Natural killer cell (primary cell): Measurements from ENCODE around the gene CYB5D1. TPM values are rescaled to one million over a fixed set of nuclear protein-coding genes. Genes with fewer than 3 reads are reported as not detected.

Source experiments
- ATAC-seq, 3 donors: fragments of 150-1000 bp in 2 of 3; fragments of 200-7000 bp in 1 of 3; cut with Tn5 transposase; 1 replicate in 1 of 3; 2 replicates in 2 of 3; pipeline ENCODE4 v1.10.0; 2021; ENCODE audit warnings: mild to moderate bottlenecking in 2 of 3, moderate library complexity in 2 of 3
- DNase-seq, 2 donors: peaks; one replicate each; pipeline versions ENCODE4 v3.0.0 to v3.0.0-alpha.2; 2013 to 2021; ENCODE audit warnings: mixed read lengths in 1 of 2
- H3K27ac ChIP-seq: one replicate; pipeline ENCODE4 v1.5.1; 2013; ENCODE audit warnings: mild to moderate bottlenecking, low read length
- H3K27me3 ChIP-seq: one replicate; pipeline ENCODE4 v1.6.1; 2013; ENCODE audit warnings: low read length; ENCODE audit not compliant: control insufficient read depth, insufficient read depth
- H3K36me3 ChIP-seq: one replicate; pipeline ENCODE4 v1.6.1; 2013; ENCODE audit warnings: low read length; ENCODE audit not compliant: control insufficient read depth, insufficient read depth
- H3K4me1 ChIP-seq: one replicate; pipeline ENCODE4 v1.6.1; 2013; ENCODE audit warnings: low read length; ENCODE audit not compliant: control insufficient read depth, insufficient read depth
- H3K4me3 ChIP-seq: one replicate; pipeline ENCODE4 v1.5.1; 2013; ENCODE audit warnings: low read length
- H3K9me3 ChIP-seq: one replicate; pipeline ENCODE4 v1.6.1; 2013; ENCODE audit warnings: low read length; ENCODE audit not compliant: control insufficient read depth, insufficient read depth
- H3K27ac Mint-ChIP-seq, 2 donors: one replicate each; pipeline ENCODE4 v1.8.0; 2022; ENCODE audit warnings: mild to moderate bottlenecking in 2 of 2, mixed read lengths in 2 of 2, moderate library complexity in 1 of 2
- H3K27me3 Mint-ChIP-seq, 2 donors: one replicate each; pipeline ENCODE4 v1.8.0; 2022; ENCODE audit warnings: low read depth in 2 of 2, mixed read lengths in 2 of 2
- H3K36me3 Mint-ChIP-seq: one replicate; pipeline ENCODE4 v1.8.0; 2022; ENCODE audit warnings: mixed read lengths
- H3K4me1 Mint-ChIP-seq, 2 donors: one replicate each; pipeline ENCODE4 v1.8.0; 2022; ENCODE audit warnings: mixed read lengths in 2 of 2
- H3K4me3 Mint-ChIP-seq: one replicate; pipeline ENCODE4 v1.8.0; 2022; ENCODE audit warnings: mild to moderate bottlenecking, moderate library complexity, mixed read lengths
- H3K9me3 Mint-ChIP-seq, 2 donors: one replicate each; pipeline ENCODE4 v1.8.0; 2022; ENCODE audit warnings: mixed read lengths in 2 of 2
- CTCF ChIP-seq: fragments of 200-600 bp; IDR thresholded peaks from one replicate; pipeline ENCODE4 v1.8.0; 2022; ENCODE audit warnings: antibody characterized with exemption
- WGBS: methylation state at CpG from one replicate; pipeline ENCODE4 v1.1.7; 2013; ENCODE audit warnings: missing lambda C conversion rate; ENCODE audit not compliant: insufficient coverage; 5-methylcytosine and 5-hydroxymethylcytosine counted together
- intact Hi-C: fragments of 100-400 bp; cut with micrococcal nuclease; formaldehyde crosslinking; loops from one replicate; pipeline ENCODE4 v1.14.2; 2022
- total RNA-seq, 4 donors: library from RNA; stranded (reverse); fragments of 120-200 nt in 1 of 4; gene quantifications; one replicate each; pipeline versions ENCODE4 v1.2.3 to v1.2.4, GENCODE V29; 2013 to 2022

The CYB5D1 gene
- total RNA-seq, 3 donors from 2014 or later (not counting 1 experiment from before 2014, with no cell fraction given): 11.0 to 18.3 (median 11.5) TPM

GRCh38 chr17:7848131-7848579 lies 9.6 kb upstream of the CYB5D1 start:
- intact Hi-C loops: loop anchor here (10.0 kb wide), 1 partner anchor 397 kb away; the partner anchor contains the start of genes CTC1 and PFAS
- Histone ChIP-seq H3K27ac (no peak overlapping the region), H3K9me3 (no peaks in the 10 kb centered on the region), H3K36me3 (peaks cover 11% of the 10 kb centered on the region), H3K4me3 (no peak overlapping the region), H3K4me1 (peaks cover 40% of the 10 kb centered on the region), H3K27me3 (no peaks in the 10 kb centered on the region)
- H3K27me3 Mint-ChIP-seq: no peaks in the 10 kb centered on the region
- peaks cover 19 to 53% of the 10 kb centered on the region in 2 donors for H3K4me1 Mint-ChIP-seq
- no peak overlapping the region for H3K4me3 Mint-ChIP-seq
- no peaks in the 10 kb centered on the region for H3K36me3 Mint-ChIP-seq
- no peaks in the 10 kb centered on the region for H3K9me3 Mint-ChIP-seq
- DNase-seq (no peak), ATAC-seq (no peak)
- no peak for TF ChIP-seq CTCF
- peak overlapping the region; percentile 52 to 63 for H3K27ac Mint-ChIP-seq
- WGBS: 85% methylated on average over 16 of the region's 20 CpGs

GRCh38 chr17:7848739-7849129 lies 9.1 kb upstream of the CYB5D1 start:
- no peak overlapping the region for H3K27ac ChIP-seq
- H3K36me3 Mint-ChIP-seq: no peaks in the 10 kb centered on the region
- H3K4me3 Mint-ChIP-seq: no peak overlapping the region
- H3K9me3 Mint-ChIP-seq: no peaks in the 10 kb centered on the region
- peaks cover 36% of the 10 kb centered on the region for H3K4me1 ChIP-seq
- peak overlapping the region; percentile 48 to 63 for H3K27ac Mint-ChIP-seq
- H3K27me3 ChIP-seq: no peaks in the 10 kb centered on the region
- 95% methylated on average over 21 of the region's 21 CpGs for WGBS
- H3K36me3 ChIP-seq: peaks cover 11% of the 10 kb centered on the region
- DNase-seq: no peak
- no peaks in the 10 kb centered on the region for H3K9me3 ChIP-seq
- intact Hi-C loops: loop anchor here (10.0 kb wide), 1 partner anchor 396 kb away; the partner anchor contains the start of genes CTC1 and PFAS
- no peak for ATAC-seq
- peaks cover 14 to 48% of the 10 kb centered on the region in 2 donors for H3K4me1 Mint-ChIP-seq
- TF ChIP-seq CTCF: no peak
- H3K27me3 Mint-ChIP-seq: no peaks in the 10 kb centered on the region
- H3K4me3 ChIP-seq: no peak overlapping the region

GRCh38 chr17:7849130-7849750 lies 8.6 kb upstream of the CYB5D1 start:
- no peaks in the 10 kb centered on the region for H3K9me3 Mint-ChIP-seq
- DNase-seq (peak in 1 of 2 donors; percentile 29), ATAC-seq (no peak)
- H3K4me3 Mint-ChIP-seq: no peak overlapping the region
- no peaks in the 10 kb centered on the region for H3K36me3 Mint-ChIP-seq
- H3K27me3 Mint-ChIP-seq: no peaks in the 10 kb centered on the region
- no peak for TF ChIP-seq CTCF
- Histone ChIP-seq H3K4me3 (no peak overlapping the region), H3K36me3 (peaks cover 11% of the 10 kb centered on the region), H3K9me3 (no peaks in the 10 kb centered on the region), H3K27me3 (no peaks in the 10 kb centered on the region), H3K27ac (no peak overlapping the region), H3K4me1 (peaks cover 32% of the 10 kb centered on the region)
- H3K4me1 Mint-ChIP-seq: peaks cover 12 to 42% of the 10 kb centered on the region in 2 donors
- intact Hi-C loops: loop anchor here (10.0 kb wide), 1 partner anchor 396 kb away; the partner anchor contains the start of genes CTC1 and PFAS
- H3K27ac Mint-ChIP-seq: peak overlapping the region; percentile 63 to 65
- 97% methylated on average over 35 of the region's 35 CpGs for WGBS
